CD1c-positive myeloid dendritic cell (primary cell): Measurements from ENCODE around the gene MAD1L1.
"Not testable (repeated sequence)": the region's sequence is repeated elsewhere in the genome, so short reads cannot be mapped to it uniquely, and the experiment has no call there.

ENCODE experiments used
- DNase-seq: peaks from one replicate; pipeline ENCODE4 v3.0.0-alpha.2; 2016; ENCODE audit errors: extremely low spot score

The MAD1L1 gene

DNA sequence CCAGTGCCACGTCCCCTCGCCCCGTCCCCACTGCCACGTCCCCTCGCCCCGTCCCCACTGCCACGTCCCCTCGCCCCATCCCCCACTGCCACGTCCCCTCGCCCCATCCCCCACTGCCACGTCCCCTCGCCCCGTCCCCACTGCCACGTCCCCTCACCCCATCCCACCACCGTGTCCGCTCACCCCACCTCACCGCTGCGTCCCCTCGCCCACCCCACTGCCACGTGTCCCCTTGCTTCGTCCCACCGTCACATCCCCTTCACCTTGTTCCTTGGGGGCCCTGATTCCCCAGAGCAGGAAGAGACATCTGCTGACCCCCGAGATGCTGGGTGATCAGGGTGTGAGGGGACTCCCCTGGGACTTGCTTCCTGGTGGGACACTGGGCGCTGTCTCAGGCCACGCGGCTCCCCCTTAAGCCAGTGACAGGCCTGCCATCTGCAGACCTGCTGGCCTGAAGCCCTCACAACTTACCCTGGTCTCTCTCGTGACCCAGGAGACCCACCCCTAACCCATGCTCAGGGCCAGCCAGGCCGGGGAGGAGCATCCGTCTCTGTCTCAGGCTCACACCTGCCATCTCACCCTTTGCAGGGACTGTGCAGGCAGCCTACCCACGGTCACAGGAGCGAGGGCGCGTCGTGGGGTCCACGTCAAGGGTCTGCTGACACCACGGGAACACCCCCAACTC is 302.2 kb downstream of the MAD1L1 start:
- DNase-seq, result no peak

DNA sequence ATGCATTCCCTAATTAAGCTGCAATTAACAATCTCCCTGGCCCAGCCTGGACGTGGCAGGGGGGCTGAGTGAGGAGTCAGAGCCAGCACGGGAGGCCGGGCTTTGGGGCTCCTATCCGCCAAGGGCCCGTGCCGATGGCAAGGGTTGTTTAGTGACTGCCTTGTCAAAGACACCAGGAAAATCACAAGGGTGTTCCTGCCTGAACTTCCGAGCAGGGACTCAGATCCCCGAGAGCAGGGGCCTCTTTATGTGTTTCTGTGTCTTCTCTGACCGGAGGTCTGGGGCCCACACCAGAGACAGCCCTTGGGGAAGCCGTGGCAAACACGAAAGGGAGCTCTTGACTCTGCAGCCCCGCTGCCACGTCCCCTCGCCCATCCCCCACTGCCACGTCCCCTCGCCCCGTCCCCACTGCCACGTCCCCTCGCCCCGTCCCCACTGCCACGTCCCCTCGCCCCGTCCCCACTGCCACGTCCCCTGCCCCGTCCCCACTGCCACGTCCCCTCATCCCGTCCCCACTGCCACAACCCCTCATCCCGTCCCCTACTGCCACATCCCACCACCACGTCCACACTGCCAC is 303.3 kb downstream of the MAD1L1 start:
- not testable (repeated sequence) for DNase-seq

DNA sequence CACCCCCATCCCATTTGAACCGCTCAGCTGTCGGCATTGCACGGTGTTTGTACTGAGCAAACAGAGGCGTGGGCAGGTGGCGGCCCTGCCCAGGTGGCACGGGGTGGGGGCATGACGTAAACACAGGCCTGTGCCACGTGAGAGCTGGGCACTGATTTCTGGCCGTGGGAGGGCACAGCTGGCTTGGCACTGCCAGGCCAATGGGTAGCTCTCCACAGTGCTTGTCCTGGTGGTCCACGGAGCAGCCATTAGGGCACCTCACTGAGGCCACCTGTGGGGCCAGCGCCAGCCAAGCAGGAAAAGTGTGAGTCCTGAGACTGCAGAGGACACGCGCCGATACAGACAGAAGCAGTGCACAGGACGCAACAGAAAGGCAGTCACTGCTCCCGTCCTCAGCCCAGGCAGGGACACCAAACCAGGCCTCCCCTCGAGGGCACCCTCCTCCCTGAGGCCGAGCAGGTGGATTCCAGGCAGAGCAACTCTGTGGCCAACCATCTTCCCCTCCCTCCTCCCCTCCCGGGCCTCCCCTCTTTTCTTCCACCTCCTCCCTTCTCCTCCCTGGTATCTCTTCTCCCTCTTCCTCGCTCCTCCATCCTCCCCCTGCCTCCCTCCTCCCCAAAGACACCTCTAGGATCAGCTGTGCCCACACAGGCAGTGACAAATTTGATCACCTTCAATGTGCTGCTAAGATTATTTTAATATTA is 303.9 kb downstream of the MAD1L1 start:
- no peak for DNase-seq

DNA sequence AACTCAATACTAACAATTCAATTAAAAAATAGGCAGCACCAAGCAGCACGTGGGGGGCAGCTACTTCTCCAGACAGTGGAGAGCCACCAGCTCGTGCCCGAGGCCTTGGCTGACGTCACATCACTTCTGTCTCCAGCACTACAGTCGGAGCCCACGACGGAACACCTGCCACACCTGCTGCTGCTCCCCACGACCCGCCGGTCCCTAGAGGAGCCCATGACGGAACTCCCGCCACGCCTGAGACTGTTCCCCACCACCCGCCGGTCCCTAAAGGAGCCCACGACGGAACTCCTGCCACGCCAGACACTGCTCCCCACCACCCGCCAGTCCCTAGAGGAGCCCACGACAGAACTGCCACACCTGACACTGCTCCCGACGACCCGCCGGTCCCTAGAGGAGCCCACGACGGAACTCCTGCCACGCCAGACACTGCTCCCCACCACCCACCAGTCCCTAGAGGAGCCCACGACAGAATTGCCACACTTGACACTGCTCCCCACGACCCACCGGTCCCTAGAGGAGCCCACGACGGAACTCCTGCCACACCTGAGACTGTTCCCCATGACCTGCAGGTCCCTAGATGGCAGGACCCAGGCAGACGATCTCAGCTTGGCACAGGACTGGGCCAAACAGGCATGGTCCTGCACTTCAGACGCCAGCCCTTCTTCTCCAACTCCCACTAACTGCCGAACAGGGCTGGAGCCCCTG is 304.7 kb downstream of the MAD1L1 start:
- DNase-seq, result no peak

DNA sequence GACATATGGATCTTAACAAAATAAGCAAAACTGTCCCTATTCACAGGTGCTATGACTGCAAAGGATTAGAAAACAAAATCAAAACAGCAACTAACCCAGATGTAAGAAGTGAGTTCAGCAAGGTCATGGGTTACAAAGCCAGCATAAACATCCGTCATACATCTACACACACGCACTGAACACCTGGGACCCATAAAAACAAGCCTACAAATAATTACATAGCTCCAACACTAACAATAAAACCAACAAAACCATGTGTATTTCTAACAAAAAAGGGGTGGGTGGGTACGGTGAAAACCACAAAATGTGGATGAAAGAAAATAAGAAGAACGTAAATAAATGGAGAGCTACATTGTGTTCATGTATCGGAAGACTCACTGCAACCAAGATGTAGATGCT is 305.8 kb downstream of the MAD1L1 start:
- DNase-seq, result no peak

DNA sequence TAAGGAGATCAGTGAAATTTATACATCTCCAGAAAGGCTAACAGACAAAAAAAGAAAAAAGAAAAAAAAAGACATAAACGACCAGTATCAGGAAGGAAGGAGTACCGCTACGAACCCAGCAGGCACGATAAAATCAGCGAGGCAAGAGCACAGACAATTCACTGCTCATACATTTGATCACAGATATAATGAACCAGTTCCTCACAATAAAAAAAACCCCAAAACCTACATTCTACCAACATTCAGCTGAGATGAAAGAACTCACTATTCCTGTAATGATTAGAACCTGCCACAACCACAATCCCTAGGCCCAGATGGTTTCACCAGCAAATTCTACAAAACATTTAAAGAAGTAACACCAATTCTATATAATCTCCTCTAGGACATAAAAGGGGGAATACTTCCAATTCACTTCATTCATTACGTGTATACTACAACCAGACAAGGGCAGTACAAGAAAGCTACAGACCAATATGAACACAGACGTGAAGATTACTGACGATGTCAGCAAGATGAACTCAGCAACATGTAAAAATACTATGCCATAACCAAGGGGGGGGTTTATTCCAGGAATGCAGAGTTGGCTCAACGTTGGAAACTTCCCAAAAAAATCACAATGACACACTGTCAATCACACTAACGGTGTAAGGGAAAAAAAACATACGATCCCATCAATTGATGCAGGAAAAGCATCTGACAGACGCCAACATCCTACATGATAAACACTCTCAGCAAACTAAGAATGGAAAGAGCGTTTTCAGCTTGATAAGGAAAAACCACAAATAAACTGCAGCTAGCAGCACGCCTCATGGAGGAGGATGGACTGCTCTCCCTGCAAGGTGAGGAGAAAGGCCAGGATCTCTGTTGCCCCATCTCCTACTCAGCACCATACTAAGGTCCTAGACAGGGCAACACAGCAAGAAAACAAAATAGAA is 306.5 kb downstream of the MAD1L1 start:
- no peak for DNase-seq

DNA sequence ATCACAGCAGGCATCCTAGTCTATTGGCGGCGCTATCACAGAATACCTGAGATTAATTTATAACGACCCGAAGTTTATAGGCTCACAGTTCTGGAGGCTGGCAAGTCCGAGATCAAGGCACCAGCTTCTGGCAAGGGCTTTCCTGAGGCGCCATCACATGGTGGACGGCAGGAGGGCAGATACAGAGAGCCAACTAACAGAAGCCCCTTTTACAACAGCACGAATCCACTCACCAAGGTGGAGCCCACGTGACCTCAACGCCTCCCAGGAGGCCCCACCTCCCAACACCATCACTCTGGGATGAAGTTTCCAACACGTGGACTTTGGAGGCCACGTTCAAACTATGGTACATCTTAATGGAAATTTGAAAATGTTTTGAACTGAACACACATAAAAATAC is 307.4 kb downstream of the MAD1L1 start:
- no peak for DNase-seq

DNA sequence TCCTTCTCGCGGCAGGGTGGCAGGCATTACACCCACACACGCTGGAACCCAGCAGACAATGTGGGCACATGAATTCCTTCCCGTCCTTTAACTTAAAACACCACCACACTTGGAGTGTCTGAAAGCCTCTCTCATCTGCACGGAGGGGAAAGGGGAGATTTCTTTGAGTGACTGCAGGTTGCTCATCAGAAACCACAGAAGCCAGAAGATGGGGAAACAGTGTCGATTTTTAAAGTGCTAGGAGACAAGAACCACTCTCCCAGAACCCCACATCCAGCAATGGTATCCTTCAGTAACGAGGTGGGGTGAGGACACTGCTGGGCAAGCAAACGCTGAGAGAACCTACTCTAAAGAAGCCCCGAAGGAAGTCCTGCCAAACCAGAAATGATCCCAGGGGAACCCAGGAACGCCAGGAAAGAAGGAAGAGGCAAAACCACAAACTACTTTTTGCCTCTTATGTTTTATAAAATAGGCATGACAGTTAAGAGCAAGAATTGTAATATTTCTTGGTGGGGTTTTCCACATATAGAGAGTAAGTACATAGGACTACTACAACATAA is 308.4 kb downstream of the MAD1L1 start:
- DNase-seq, result peak; percentile 42

DNA sequence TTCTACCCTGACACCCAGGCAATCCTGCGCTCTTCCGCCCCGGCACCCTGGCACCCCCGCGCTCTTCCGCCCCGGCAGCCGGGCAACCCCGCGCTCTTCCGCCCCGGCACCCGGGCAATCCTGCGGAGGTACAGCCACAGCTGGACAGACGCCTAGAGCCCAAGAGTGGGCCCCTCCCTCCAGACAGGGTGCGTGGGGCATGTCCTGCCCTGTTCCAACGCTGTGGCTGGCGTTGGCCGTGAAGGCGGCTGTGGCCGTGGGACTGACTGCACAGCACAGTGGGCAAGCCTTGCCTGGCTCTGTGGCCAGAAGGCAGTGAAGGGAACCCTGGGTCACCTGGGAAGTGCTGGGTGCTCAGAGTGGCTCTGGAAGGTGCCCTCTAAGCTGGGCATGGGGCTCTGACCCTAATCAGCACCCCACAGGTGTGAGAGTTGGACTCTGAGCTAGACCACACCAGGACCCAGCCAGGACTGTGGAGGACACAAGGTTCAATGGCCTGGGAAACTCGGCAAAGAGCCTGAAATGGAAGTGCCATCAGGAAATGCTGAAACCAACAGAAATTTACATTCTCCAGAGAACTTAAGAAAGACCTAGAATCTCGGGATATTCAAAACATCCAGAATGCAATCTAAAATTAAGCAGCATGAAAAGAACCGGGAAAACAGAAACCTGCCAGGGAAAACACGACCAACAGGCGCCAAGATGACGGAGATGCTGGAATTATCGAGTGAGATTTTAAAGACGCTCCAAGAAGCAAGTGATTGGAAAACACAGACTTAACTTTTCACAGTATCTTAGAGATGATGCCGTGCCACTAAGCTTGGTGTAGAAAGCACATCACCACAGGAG is 309.1 kb downstream of the MAD1L1 start:
- no peak for DNase-seq

DNA sequence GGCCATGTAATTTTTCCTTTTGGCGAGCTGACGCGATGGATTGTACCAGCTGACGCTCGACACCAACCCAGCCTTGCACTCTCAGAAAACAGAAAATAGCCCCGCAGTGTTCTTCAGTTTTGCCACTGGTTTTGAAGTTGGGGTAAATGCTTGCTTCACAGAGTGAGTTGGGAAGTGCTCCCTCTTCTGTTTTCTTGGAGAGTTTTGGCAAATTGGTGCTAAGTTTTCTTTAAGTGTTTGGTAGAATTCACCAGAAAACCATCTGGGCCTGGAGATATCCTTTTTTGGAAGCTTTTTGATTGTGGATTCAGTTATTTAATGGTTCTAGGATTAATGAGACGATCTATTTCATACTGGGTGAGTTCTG is 309.9 kb downstream of the MAD1L1 start:
- DNase-seq, result no peak

DNA sequence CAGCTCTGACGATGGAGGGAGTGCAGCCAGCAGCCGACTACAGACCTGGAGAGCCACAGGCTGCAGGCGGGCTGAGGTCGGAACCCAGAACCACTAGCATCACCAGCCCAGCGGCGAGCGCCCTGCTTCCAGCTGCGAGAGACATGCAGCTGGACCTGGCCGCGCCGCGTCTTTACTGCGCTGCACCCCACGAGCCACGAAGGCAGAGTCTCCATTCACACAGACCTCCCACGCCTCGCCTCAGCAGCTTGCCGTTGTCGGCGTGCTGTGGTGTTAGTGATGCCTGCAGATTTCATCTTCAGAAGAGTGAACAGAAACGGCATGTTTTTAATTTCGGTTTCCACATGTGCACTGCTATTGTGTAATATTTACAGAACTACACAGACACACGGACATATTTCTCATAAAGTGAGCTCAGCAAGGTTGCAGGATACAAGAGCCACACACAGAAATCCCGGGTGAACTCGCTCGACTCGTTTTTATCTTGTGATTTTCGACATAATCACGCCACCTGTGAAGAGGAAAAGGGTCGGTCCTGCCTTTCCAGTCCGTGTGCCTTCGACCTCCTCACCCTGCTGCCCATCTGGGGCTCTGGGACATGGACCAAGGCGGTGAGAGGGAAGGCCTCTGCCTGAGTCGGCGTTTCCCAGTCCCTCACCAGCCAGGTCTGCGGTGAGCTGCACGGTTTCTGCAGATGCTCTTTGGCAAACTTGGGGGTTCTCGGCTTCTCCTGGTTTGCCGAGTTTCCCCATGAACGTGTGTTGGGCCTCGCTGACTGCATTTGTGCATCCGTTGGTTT is 310.5 kb downstream of the MAD1L1 start:
- peak; percentile 82 for DNase-seq

DNA sequence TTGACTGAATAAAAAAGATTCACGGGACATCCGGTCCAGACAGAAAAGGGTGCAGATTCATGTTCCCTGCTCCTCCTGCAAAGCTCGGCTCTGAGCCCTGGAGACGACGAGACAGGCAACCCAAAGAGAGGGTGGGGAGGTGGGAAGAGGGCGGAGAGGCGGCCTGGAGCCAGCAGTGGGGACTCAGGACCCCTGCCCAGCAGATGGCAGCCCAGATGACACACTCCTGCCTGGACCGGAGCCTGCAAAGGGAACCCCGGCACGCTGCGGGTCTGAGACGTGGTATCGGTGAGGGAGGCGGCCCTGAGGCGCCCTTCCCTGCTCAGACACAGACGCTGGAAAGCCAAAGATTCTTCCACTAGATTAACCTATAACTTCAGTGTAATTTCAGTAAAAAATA is 311.9 kb downstream of the MAD1L1 start:
- no peak for DNase-seq

DNA sequence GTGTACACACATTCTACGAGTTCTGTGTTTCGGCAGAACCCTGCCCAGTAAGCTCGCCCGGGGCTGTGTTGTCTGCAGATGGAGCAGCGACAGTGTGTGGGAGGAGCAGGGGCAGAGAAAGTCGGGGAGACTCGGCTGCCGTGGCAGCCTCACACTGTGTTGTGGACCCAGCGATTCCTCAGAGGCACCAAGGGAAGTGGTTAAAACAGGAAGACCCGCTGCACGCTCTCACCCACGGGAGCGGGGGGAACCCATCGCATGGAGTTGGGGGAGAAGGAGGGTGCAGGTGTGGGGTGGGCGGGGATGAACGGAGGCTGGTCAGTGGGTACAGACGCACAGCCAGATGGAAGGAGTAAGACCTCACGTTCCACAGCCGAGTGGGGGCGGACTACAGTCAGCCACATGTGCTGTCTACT is 312.5 kb downstream of the MAD1L1 start:
- peak; percentile 95 for DNase-seq

DNA sequence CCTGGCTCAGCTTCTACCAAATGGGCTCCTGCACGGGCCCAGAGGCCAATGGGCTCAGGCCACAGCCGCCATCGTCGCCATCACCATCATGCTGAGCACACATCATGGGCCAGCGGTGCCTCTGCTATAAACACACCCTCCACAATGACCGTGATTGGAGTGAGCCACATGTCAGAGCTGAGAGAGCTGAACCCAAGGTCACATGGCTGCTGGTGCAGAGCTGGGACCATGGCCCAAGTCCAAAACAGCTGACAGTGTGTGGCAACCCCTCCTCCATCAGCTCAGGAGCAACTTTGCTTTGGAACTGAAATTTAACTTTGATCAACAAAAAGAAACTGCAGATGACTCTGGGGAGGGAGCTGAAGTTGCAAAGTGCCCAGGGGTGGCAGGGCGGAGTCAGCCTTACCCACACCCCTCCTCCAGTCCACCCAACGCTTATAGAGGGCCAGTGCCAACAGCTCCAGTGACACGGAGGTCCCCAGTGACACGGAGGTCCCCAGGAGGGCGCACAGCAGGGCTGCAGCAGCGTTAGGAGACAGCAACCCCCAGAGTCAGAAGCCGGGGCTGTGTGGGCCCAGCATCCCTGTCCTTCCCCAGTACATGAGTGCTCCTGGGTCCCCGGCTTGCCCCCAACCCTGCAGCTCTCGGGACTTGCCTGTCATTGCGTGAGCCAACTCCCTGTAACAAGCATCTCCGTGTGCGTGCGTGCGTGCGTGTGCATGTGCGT is 313.0 kb downstream of the MAD1L1 start:
- DNase-seq, result peak; percentile 75

DNA sequence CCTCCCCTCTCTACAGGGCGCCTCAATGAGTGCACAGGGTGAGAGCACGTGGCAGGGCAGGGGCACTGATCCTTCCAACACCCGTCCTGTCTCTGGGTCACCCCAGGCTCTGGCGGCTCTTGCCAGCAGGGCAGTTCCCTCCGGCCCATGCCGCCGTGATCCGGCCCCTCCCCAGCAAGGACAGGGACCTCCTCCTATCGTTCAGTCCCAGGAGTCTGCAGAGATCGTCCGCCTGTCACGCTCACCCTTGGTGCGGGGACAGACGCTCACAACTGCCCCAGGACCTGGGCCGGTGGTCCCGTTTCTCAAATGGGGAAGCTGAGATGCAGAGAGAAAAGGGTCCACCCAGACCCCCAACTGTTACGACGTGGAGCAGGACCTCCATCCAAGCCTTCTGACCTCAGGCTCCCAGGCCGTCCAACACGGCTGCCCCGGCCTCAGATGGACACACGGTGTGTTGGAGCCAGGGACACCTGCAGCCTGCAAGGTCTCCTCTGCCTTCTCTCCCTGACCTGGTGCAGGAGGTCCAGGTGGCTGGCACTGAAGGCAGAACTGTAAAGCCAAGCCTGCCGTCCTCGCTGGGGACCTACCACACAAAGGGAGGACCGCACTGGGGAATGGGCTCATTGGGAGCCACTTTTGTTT is 313.7 kb downstream of the MAD1L1 start:
- no peak for DNase-seq

DNA sequence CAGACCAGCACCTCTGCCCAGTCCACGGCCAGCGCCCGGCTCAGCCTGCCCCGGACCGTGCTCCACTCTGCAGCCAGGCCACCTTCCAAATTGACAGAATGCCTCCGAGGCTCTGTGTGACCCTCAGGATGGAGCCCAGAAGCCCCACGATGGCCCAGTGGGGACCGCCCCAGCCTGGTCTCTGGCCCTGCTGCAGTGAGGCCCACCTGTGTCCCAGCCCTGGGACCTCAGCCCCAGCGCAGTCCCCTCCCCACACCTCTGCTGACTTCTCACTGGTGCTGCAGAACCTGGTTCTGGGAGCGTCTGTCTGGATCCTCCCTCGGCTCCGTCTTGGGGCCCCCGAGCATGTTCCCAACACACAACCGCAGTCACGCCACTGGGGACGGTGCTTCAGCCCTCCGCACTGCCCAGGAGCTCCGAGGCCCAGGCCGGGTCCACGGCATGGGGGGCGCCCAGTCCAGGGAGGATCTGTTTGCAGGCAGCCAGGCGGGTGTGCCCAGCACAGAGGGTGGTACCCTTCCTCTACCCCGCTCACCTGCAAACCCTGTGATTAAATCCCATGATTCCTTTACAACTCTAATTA is 314.6 kb downstream of the MAD1L1 start:
- DNase-seq, result no peak

DNA sequence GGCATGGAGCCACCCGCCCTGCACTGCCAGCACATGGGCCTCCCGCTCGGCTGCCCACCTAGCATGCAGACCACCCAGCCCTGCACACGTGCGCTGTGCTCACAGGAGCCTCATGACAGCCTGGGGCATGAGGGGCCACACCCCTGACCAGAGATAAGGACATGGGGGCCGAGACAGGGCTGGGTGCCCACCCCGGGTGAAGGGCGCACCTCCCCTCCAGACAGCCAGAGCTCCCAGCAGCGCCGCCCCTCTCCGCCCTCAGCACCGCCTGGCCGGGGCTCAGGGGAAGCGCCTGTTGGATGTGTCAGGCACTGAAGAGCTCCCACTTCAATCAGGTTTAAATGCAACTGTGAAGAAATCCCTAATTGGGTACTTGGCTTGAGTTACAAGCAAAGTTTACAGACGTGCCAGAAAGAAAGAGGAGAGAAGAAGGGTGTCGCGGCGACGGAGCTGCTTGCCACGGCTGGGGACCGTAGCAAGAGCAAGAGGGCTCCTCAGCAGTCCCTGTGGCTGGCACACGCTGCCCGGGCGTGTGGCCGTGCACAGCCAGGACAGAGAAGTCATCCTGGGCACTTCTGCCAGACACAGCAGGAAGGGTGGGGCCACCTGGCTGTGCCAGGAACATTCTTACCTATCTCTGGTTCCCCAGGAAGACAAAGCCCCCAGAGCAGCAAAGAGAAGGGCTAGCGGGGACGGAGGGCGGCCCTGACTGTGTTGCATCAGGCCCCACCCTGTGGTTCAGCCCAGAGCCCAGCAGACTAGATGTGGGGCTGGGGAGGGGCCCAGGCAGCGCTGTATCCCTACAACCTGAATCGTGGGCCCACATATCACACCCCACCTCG is 315.3 kb downstream of the MAD1L1 start:
- no peak for DNase-seq
